CD4-positive, alpha-beta T cell treated with Interleukin-15 for 4 hours (primary cell): ENCODE data around the gene GPATCH1.

Experiments
- DNase-seq: peaks from one replicate; pipeline ENCODE4 v3.0.0-alpha.2; 2020; ENCODE audit warnings: low spot score

GPATCH1 gene

GRCh38 chr19:33063753-33064457 is 17.1 kb upstream of the GPATCH1 start:
- DNase-seq, result no peak

DNA sequence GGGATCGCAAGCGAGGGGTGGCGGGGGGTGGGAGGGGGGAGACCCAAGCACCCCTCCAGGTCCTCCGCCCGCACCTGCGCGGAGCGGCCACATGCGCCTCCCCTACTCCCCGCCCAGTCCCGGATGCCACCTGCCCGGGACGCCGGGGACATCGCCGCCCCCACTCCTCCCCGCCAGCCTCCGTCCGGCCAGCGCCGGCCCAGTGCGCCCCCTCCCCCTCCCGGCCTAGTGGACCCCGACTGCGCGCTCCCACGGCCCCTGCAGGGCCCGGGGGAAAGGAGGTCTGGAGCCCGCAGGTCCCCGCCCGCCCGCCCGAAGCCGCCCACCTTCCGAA is 16.6 kb upstream of the GPATCH1 start:
- DNase-seq, result no peak

GRCh38 chr19:33064792-33065550 is 16.0 kb upstream of the GPATCH1 start, which contains the start of gene RHPN2:
Gene RHPN2, minus strand, starts transcription at chr19:33064888. Its CDS starts 36 bp downstream, at chr19:33064852.
- DNase-seq, result peak; percentile 30

- no peak for DNase-seq
Observed at GRCh38 chr19:33066543-33066942, 14.4 kb upstream of the GPATCH1 start.

DNA sequence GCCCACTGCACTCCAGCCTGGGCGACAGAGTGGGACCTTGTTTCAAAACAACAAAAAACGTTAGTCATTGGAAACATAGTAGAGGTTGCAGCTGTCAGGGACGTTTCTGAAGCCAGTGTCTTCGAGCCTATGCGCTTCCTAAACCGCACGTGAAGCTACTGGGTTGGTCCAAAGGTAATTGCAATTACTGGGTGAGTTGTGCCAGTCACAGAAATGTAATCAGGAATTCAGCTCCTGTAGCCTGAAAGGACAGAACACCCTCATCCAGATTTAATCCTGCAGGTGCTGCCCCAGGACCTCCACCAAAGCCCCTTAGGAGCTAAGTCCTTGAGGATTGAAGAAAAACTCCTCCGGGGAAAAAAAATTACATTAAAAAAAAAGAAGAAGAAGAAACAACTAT is 13.9 kb upstream of the GPATCH1 start:
- DNase-seq, result no peak

GRCh38 chr19:33071887-33072286 is 9.1 kb upstream of the GPATCH1 start:
- no peak for DNase-seq

- no peak for DNase-seq
Observed at GRCh38 chr19:33075519-33075918, 5.5 kb upstream of the GPATCH1 start.

GRCh38 chr19:33085570-33086128 is 4.7 kb downstream of the GPATCH1 start:
- DNase-seq, result no peak

DNA sequence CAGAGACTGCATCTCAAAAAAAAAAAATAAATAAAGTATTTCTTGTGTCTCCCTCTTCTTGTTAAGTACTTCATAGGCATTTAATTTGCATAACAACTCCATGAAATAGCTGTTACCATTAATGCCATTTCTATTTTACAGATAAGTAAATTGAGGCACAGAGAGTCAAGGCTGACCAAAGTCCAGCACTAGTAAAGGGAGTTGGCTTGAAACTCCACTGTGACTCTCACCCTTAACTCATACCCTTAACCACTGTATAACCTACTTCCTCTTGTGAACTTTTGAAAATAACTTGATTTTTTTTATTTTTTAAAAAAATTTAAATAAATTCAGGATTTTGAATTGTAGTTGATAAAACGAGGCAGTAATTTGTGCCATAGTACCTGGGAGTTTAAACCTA is 6.0 kb downstream of the GPATCH1 start:
- DNase-seq, result no peak

DNA sequence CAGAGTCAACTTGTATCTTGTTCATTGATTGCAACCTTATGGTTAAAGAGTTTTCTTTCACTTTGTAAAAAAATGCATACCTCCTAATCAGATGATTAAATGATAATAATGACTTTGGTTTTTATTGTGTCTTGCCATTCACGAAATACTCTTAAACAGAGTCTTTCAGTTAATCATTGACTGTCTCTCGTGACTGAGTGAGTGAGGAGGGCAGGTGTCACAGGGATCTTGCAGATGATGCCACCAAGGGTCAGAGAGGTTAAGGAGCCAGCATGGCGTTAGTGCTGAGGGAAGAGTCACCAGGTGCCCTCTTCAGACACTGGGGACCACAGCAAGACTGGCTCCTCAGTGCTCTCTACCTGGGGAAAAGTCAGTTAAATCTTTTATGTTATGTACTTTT is 8.0 kb downstream of the GPATCH1 start:
- DNase-seq, result no peak

DNA sequence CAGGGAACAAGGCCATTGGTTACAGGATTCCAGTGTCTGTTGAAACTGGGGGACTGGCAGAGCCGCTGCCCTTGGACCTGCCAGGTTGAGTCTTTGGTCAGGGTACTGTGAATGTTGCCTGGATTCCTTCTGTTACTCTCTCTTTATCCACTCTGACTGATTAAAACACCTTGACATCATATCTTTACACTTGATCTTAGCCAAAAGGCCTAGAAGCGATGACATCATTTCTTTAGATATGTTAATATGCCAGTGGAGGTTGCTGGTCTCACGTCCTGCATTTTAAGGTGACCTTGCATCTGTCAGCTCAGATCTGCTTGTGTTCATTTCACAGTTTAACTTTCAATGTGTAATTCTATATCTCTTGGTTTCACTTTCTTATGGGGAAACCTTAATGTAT is 9.2 kb downstream of the GPATCH1 start:
- DNase-seq, result no peak

GRCh38 chr19:33093420-33094210 is 12.6 kb downstream of the GPATCH1 start:
- no peak for DNase-seq

DNA sequence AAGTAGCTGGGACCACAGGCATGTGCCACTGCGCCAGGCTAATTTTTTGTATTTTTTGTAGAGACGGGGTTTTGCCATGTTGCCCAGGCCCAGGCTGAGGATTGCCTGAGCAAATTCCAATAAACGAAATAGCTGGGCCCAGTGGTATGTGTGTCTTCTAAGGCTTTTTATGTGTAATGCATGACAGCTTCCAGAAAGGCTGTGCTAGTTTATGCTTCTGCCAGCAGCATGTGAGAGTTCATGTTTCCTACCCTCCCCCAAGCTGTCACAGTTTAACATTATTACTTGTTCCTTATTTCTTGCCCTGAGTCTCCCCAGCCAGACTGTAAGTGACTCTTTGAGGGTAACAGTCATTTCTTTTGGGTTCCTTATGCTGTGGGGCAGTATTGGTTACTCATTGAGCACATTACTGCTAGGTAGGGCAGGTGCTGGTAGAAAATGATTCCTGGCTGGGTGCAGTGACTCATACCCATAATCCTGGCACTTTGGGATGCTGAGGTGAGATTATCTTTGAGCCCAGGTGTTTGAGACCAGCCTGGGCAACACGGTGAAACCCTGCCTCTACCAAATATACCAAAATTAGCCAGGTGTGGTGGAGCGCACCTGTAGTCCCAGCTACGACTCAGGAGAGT is 13.6 kb downstream of the GPATCH1 start:
- no peak for DNase-seq

GRCh38 chr19:33096005-33096404 is 15.0 kb downstream of the GPATCH1 start:
- DNase-seq, result no peak

GRCh38 chr19:33098055-33098534 is 17.1 kb downstream of the GPATCH1 start:
- no peak for DNase-seq

DNA sequence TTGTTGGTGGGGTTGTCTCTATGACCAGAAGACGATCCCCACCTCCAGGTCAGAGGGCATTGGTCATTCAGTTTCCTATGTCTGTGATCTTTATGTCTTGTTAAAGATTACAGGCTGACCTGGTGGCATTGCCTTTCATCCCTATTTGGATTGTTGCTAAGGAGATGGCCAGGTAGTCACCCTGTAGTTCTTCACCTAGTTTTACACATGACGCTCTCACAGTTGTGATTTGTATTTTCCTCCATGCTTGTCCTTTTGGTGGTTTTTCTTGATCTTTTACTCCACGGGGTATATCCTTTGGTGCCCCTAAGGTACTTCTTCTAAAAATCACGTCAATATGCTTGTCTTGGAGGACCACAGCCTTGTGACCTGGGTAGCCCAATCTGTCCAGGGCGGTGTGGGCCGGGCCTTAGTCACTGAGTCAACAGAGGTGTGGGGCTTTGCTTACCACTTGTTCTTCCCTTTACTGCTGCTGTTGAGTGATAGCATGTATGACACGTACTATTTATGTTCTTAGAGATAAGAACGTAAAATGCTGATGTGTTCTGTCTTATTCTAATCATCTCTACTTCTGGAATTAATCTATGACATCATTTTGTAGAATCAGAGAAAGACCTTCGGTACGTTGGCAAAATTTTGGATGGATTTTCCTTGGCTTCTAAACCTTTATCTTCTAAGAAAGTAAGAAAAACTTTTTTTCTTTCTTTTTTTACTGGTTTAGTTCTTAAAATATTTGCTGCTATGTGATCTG is 20.1 kb downstream of the GPATCH1 start:
- DNase-seq, result no peak

- no peak for DNase-seq
Observed at GRCh38 chr19:33102893-33103292, 21.9 kb downstream of the GPATCH1 start.

- no peak for DNase-seq
Observed at GRCh38 chr19:33108161-33108560, 27.2 kb downstream of the GPATCH1 start.

- no peak for DNase-seq
Observed at GRCh38 chr19:33110137-33110910, 29.3 kb downstream of the GPATCH1 start.

DNA sequence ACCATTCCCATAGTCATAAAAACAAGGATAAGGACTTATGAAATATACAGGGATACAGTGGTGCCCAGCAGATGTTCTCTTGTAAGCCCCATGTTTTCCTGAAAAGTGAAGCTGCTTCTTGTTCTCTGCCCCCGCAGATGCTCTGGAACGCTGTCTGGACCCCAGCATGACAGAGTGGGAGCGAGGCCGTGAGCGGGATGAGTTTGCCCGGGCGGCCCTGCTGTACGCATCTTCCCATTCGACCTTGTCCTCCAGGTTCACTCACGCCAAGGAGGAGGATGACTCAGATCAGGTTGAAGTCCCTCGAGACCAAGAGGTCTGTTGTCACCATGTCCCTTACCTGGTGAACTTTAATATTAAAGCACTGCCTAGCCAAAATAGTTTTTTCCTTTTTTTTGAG is 30.6 kb downstream of the GPATCH1 start:
- no peak for DNase-seq
